GM23338 (cell line): ENCODE data around the gene IL21R. TPM values are rescaled to one million over a fixed set of nuclear protein-coding genes. Genes with fewer than 3 reads are reported as not detected.

Source experiments
- ATAC-seq: fragments of 200-7000 bp; cut with Tn5 transposase; 3 replicates; pipeline ENCODE4 v1.9.1; 2020
- DNase-seq: peaks from one replicate; pipeline ENCODE4 v3.0.0-alpha.2; 2015; ENCODE audit warnings: low spot score
- H2AFZ ChIP-seq: fragments of 200-600 bp; sonication (generic); 2 replicates; pipeline ENCODE4 v1.8.0; 2016; ENCODE audit warnings: antibody characterized with exemption, mild to moderate bottlenecking, moderate library complexity
- H3F3A ChIP-seq: fragments of 200-600 bp; sonication (generic); replicated peaks from 2 replicates; pipeline ENCODE4 v1.8.0; 2017; ENCODE audit warnings: antibody characterized with exemption, mixed run types, low read depth
- H3K27ac ChIP-seq: fragments of 200-600 bp; sonication (generic); 2 replicates; pipeline ENCODE4 v1.6.1; 2016; ENCODE audit warnings: low read depth
- H3K27me3 ChIP-seq: fragments of 200-600 bp; sonication (generic); 2 replicates; pipeline ENCODE4 v1.8.0; 2016; ENCODE audit warnings: mild to moderate bottlenecking, mixed run types, moderate library complexity; ENCODE audit not compliant: insufficient read depth
- H3K36me3 ChIP-seq: fragments of 200-600 bp; sonication (generic); 2 replicates; pipeline ENCODE4 v1.8.0; 2016; ENCODE audit warnings: mild to moderate bottlenecking; ENCODE audit not compliant: insufficient read depth
- H3K4me1 ChIP-seq: fragments of 200-600 bp; sonication (generic); 2 replicates; pipeline ENCODE4 v1.8.0; 2016; ENCODE audit warnings: mild to moderate bottlenecking, moderate library complexity; ENCODE audit not compliant: insufficient read depth
- H3K4me2 ChIP-seq: fragments of 200-600 bp; sonication (generic); 2 replicates; pipeline ENCODE4 v1.7.1; 2017; ENCODE audit warnings: mixed run types
- H3K4me3 ChIP-seq: fragments of 200-600 bp; sonication (generic); 2 replicates; pipeline ENCODE4 v1.6.1; 2016; ENCODE audit warnings: mixed run types
- H3K79me2 ChIP-seq: fragments of 200-600 bp; sonication (generic); replicated peaks from 2 replicates; pipeline ENCODE4 v1.8.0; 2017; ENCODE audit warnings: mild to moderate bottlenecking; ENCODE audit not compliant: insufficient read depth
- H3K9me2 ChIP-seq: fragments of 200-600 bp; sonication (generic); 2 replicates; pipeline ENCODE4 v1.8.0; 2017; ENCODE audit not compliant: insufficient read depth
- H4K20me1 ChIP-seq: fragments of 200-600 bp; sonication (generic); replicated peaks from 2 replicates; pipeline ENCODE4 v1.8.0; 2017; ENCODE audit warnings: mild to moderate bottlenecking; ENCODE audit not compliant: insufficient read depth
- H3K27ac Mint-ChIP-seq: 2 replicates; pipeline ENCODE4 v1.8.0; 2020; ENCODE audit warnings: inconsistent platforms, mild to moderate bottlenecking, moderate library complexity, mixed read lengths
- H3K27me3 Mint-ChIP-seq: 3 replicates; pipeline ENCODE4 v1.8.0; 2022; ENCODE audit warnings: low read depth, mild to moderate bottlenecking, moderate library complexity, mixed read lengths, inconsistent platforms; ENCODE audit not compliant: insufficient read depth, poor library complexity
- H3K36me3 Mint-ChIP-seq: 3 replicates; pipeline ENCODE4 v1.8.0; 2021; ENCODE audit warnings: low read depth, mild to moderate bottlenecking, inconsistent platforms, moderate library complexity, mixed read lengths
- H3K4me1 Mint-ChIP-seq: 3 replicates; pipeline ENCODE4 v1.8.0; 2020; ENCODE audit warnings: mild to moderate bottlenecking, inconsistent platforms, mixed read lengths
- H3K4me3 Mint-ChIP-seq: 3 replicates; pipeline ENCODE4 v1.8.0; 2021; ENCODE audit warnings: moderate library complexity, mild to moderate bottlenecking, inconsistent platforms, mixed read lengths
- H3K9me3 Mint-ChIP-seq: 3 replicates; pipeline ENCODE4 v1.8.0; 2020; ENCODE audit warnings: moderate library complexity, mild to moderate bottlenecking, inconsistent platforms, mixed read lengths
- CREB1 ChIP-seq: fragments of 250-450 bp; sonication (Bioruptor Pico); IDR thresholded peaks from 2 replicates; pipeline ENCODE4 v1.5.0; 2020; ENCODE audit warnings: low read depth, mild to moderate bottlenecking, moderate library complexity
- EZH2 ChIP-seq: fragments of 200-600 bp; sonication (generic); IDR thresholded peaks from one replicate; pipeline ENCODE4 v1.8.0; 2017; ENCODE audit warnings: antibody characterized with exemption, mild to moderate bottlenecking, low read depth; ENCODE audit not compliant: unreplicated experiment
- EZH2phosphoT487 ChIP-seq: fragments of 200-600 bp; sonication (generic); IDR thresholded peaks from one replicate; pipeline ENCODE4 v1.8.1; 2018; ENCODE audit warnings: antibody characterized with exemption; ENCODE audit not compliant: unreplicated experiment
- JUNB ChIP-seq: IDR thresholded peaks from one replicate; pipeline ENCODE4 v1.6.1; 2016; ENCODE audit warnings: antibody characterized with exemption; ENCODE audit not compliant: unreplicated experiment
- NANOG ChIP-seq: IDR thresholded peaks from 2 replicates; pipeline ENCODE4 v1.6.1; 2016; ENCODE audit warnings: antibody characterized with exemption, borderline replicate concordance
- POLR2AphosphoS5 ChIP-seq: IDR thresholded peaks from 2 replicates; pipeline ENCODE4 v1.6.1; 2016; ENCODE audit warnings: antibody characterized with exemption, low read depth
- STAT1 ChIP-seq: IDR thresholded peaks from one replicate; pipeline ENCODE4 v1.6.1; 2016; ENCODE audit warnings: antibody characterized with exemption; ENCODE audit not compliant: unreplicated experiment
- ZNF114 ChIP-seq: fragments of 250-450 bp; sonication (Bioruptor Pico); IDR thresholded peaks from 2 replicates; pipeline ENCODE4 v1.5.0; 2020; ENCODE audit warnings: mild to moderate bottlenecking, moderate library complexity
- ZNF331 ChIP-seq: fragments of 250-450 bp; sonication (Bioruptor Pico); IDR thresholded peaks from 2 replicates; pipeline ENCODE4 v1.5.0; 2020; ENCODE audit warnings: low read depth, mild to moderate bottlenecking, moderate library complexity
- polyA plus RNA-seq: library from polyadenylated mRNA; unstranded; fragments of >200 nt; fragmentation: Nextera tagmentation; extraction: Ambion mirVana; gene quantifications from 2 replicates; pipeline ENCODE4 v1.2.1, GENCODE V29; 2016
- total RNA-seq: library from RNA; depleted of rRNA; stranded (reverse); fragments of >200 nt; shearing (Covaris generic); gene quantifications from 2 replicates; pipeline ENCODE4 v1.2.3, GENCODE V29; 2014
- TF ChIP-seq, protein P1 (sequence below): IDR thresholded peaks from one replicate; pipeline ENCODE4 v1.6.1; 2018; ENCODE audit warnings: antibody characterized with exemption; ENCODE audit not compliant: unreplicated experiment
- TF ChIP-seq, protein P2 (sequence below): IDR thresholded peaks from 2 replicates; pipeline ENCODE4 v1.6.1; 2016; ENCODE audit warnings: antibody characterized with exemption
- TF ChIP-seq, protein P3 (sequence below), 2 experiments: fragments of 200-600 bp in 1 of 2; sonication (generic) in 1 of 2; conservative IDR thresholded peaks; 2 replicates each; pipeline versions ENCODE4 v1.5.1 to v1.6.1; 2016 to 2017; ENCODE audit warnings: antibody characterized with exemption in 2 of 2, low read depth in 2 of 2, mild to moderate bottlenecking in 2 of 2, moderate library complexity in 1 of 2

IL21R gene
- total and polyA plus RNA-seq, 2 experiments from 2014 or later: 0.42 to 2.6 TPM

DNA sequence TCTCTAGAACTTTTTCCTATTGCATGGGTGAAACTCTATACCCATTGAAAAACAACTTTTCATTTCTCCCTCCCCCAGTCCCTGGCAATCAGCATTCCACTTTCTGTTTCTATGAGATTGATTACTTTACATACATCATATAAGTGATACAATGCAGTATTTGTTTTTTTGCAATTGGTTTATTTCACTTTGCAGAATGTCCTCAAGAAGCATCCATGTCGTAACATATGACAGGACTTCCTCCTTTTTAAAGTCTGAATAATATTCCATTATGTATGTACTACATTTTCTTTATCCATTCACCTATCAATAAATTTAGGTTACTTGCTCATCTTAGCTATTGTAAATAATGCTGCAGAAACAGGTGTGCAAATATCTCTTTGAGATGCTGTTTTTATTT is 8.8 kb downstream of the IL21R start (continued):
- TF ChIP-seq, protein P1, sequence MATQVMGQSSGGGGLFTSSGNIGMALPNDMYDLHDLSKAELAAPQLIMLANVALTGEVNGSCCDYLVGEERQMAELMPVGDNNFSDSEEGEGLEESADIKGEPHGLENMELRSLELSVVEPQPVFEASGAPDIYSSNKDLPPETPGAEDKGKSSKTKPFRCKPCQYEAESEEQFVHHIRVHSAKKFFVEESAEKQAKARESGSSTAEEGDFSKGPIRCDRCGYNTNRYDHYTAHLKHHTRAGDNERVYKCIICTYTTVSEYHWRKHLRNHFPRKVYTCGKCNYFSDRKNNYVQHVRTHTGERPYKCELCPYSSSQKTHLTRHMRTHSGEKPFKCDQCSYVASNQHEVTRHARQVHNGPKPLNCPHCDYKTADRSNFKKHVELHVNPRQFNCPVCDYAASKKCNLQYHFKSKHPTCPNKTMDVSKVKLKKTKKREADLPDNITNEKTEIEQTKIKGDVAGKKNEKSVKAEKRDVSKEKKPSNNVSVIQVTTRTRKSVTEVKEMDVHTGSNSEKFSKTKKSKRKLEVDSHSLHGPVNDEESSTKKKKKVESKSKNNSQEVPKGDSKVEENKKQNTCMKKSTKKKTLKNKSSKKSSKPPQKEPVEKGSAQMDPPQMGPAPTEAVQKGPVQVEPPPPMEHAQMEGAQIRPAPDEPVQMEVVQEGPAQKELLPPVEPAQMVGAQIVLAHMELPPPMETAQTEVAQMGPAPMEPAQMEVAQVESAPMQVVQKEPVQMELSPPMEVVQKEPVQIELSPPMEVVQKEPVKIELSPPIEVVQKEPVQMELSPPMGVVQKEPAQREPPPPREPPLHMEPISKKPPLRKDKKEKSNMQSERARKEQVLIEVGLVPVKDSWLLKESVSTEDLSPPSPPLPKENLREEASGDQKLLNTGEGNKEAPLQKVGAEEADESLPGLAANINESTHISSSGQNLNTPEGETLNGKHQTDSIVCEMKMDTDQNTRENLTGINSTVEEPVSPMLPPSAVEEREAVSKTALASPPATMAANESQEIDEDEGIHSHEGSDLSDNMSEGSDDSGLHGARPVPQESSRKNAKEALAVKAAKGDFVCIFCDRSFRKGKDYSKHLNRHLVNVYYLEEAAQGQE: no peak
- no peak for TF ChIP-seq ZNF114

DNA sequence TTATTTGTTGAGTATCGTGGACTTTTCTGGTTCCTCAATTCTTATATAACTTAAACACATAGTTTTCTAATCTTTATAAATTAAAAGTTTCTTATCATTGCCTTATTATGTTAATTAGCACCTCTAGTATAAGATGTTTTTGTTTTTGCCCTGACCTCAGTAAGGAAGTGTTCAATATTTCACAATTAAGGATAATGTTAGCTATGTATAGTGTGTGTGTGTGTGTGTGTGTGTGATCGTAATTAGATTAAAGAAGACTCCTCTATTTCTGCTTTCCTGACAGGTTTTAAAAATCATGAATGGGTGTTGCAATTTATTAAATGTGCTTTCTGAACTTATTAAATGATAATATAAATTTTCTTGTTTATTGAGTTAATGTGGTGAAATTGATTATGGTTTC is 12.0 kb downstream of the IL21R start:
- Histone ChIP-seq H3K27me3 (no peaks in the 10 kb centered on the region), H3K4me1 (0 out of 2 replicates have a peak, but pooled peaks cover 6% of the 10 kb centered on the region), H4K20me1 (no peaks in the 10 kb centered on the region), H2AFZ (no peak overlapping the region), H3F3A (no peaks in the 10 kb centered on the region), H3K4me2 (no peak overlapping the region), H3K4me3 (no peak overlapping the region), H3K9me2 (no peaks in the 10 kb centered on the region), H3K36me3 (no peaks in the 10 kb centered on the region), H3K79me2 (no peaks in the 10 kb centered on the region), H3K27ac (no peak overlapping the region)
- Mint-ChIP-seq H3K4me3 (no peak overlapping the region), H3K27ac (no peak overlapping the region), H3K36me3 (no peaks in the 10 kb centered on the region; the same call in 2 of the 3 replicates), H3K27me3 (peaks cover 3% of the 10 kb centered on the region), H3K9me3 (no peaks in the 10 kb centered on the region), H3K4me1 (peaks cover 6% of the 10 kb centered on the region; the same call in 2 of the 3 replicates)
- no peak for DNase-seq
- no peak for ATAC-seq
- TF ChIP-seq STAT1 (no peak), EZH2 (no peak), JUNB (no peak), ZNF114 (no peak), NANOG (no peak), CREB1 (CRISPR knock-in tag) (no peak), ZNF331 (CRISPR knock-in tag) (no peak), POLR2AphosphoS5 (no peak), EZH2phosphoT487 (no peak)
- TF ChIP-seq, protein P2, sequence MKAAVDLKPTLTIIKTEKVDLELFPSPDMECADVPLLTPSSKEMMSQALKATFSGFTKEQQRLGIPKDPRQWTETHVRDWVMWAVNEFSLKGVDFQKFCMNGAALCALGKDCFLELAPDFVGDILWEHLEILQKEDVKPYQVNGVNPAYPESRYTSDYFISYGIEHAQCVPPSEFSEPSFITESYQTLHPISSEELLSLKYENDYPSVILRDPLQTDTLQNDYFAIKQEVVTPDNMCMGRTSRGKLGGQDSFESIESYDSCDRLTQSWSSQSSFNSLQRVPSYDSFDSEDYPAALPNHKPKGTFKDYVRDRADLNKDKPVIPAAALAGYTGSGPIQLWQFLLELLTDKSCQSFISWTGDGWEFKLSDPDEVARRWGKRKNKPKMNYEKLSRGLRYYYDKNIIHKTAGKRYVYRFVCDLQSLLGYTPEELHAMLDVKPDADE: no peak
- TF ChIP-seq, protein P1: no peak
- TF ChIP-seq, protein P3, sequence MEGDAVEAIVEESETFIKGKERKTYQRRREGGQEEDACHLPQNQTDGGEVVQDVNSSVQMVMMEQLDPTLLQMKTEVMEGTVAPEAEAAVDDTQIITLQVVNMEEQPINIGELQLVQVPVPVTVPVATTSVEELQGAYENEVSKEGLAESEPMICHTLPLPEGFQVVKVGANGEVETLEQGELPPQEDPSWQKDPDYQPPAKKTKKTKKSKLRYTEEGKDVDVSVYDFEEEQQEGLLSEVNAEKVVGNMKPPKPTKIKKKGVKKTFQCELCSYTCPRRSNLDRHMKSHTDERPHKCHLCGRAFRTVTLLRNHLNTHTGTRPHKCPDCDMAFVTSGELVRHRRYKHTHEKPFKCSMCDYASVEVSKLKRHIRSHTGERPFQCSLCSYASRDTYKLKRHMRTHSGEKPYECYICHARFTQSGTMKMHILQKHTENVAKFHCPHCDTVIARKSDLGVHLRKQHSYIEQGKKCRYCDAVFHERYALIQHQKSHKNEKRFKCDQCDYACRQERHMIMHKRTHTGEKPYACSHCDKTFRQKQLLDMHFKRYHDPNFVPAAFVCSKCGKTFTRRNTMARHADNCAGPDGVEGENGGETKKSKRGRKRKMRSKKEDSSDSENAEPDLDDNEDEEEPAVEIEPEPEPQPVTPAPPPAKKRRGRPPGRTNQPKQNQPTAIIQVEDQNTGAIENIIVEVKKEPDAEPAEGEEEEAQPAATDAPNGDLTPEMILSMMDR (conservative IDR thresholded peaks at IDR 0.05; ENCODE audit: low read depth in 2 of 2): no peak
